Stimulated activated CD4-positive, alpha-beta T cell treated with anti-CD3 and anti-CD28 coated beads, TNF-alpha, amount 100 ng/mL, for 4 hours (primary cell): ENCODE measurements around the gene KRTAP13-2.

Experiments
- DNase-seq, 3 experiments: peaks; one replicate each; pipeline ENCODE4 v3.0.0-alpha.2; 2020; ENCODE audit warnings: low read depth in 3 of 3

The KRTAP13-2 gene, protein sequence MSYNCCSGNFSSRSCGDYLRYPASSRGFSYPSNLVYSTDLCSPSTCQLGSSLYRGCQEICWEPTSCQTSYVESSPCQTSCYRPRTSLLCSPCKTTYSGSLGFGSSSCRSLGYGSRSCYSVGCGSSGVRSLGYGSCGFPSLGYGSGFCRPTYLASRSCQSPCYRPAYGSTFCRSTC

DNA sequence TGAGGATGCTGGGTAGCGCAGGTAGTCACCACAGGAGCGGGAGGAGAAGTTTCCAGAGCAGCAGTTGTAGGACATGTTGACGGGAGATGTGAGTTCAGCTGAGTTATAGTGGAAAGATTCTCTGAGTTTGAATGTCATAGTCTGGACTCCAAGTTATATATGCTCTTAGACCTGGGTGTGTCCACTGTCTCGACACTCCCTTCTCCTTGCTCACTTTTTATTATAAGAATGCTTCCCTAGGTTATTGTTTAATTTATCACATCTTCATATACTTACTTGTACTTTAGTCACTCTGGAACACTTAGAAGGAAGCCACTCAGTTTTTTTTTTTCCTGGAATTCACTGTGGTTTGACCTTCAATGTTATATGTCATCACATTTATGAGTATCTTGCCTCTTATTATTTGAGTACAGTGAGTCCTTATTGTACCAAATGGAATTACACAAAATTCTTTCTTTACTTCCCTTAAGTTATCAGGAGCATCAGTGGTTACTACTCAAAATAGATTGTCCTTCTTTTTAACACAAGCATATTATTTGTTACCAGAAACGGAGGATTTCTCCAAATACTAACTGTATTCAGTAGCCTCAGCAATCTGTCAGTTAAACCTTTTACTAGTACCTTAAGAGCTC, at the start of gene KRTAP13-2:
KRTAP13-2 (minus strand) TSS at position 133 of the 632 bp plus-strand sequence; CDS start at position 75, 58 bp downstream.
- no peak for DNase-seq

GRCh38 chr21:30415993-30416392, 43.9 kb upstream of the KRTAP13-2 start:
- no peak for DNase-seq

- DNase-seq: no peak
These were observed 36.9 kb upstream of the KRTAP13-2 start for GRCh38 chr21:30408782-30409494.

DNA sequence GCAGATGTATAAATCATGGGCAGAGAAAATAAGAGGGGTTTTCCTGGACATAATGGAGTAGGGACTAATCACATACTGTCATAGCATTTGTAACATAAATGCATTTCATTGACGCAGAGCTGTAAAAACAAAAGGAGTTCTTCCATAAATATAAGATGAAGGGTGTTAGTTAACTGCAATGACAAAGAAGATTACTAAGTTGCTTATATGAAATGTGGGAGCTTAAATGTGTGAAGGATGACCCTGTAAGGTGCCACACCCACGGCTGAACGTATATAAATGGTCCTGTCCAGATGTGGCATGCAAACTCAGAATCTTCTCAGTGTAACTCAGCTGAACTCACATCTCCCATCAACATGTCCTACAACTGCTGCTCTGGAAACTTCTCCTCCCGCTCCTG, 23.7 kb upstream of the KRTAP13-2 start, which contains the start of gene KRTAP13-1:
KRTAP13-1 (plus strand) TSS at position 301 of the 400 bp plus-strand sequence; CDS start at position 357, 56 bp downstream.
- DNase-seq: no peak

DNA sequence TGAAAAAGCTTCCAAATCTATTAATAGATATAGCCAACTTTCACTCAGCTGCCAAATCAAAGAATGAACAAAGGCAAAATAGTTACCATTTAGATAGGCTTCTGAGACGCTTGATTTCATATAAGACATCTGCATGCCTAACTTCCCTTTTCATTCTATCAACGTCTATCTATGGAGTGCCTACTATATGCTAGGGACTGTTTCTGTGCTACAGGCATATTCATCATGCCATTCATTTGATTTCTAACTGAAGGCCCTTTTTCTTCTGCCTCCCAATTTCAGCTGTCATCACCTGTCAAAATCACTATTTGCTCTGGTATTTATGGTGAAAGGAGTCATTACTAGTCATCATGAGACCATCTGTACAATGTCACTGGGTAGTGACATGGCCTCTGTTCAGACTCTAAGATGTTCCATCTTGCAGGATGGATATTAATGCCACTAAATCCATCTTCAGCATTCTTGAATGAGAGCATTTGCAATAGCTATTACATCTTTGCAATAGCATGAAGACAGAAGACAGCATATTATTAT, 19.5 kb upstream of the KRTAP13-2 start:
- DNase-seq: no peak

DNA sequence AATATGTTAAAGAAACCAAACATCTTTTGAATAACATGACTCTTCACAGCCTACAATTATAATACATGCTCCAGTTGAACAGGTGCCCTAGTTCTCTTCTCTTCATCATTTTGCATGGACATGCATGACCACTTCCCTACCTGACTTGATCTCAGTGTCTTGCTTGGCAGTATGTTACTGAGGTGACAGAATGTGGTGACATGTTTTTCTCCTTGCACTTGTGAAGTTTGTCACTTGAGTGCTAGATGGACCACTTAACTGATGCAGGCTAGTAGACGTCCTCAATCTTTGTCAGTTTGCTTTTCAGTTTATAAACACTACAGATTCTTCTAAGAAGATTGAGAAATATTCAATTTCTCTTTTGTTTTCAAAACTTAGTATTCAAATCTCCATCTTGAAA, 10.1 kb upstream of the KRTAP13-2 start:
- no peak for DNase-seq

GRCh38 chr21:30355906-30356305, 16.2 kb downstream of the KRTAP13-2 start:
- DNase-seq: no peak

GRCh38 chr21:30354308-30355005, 17.6 kb downstream of the KRTAP13-2 start:
- DNase-seq: no peak

DNA sequence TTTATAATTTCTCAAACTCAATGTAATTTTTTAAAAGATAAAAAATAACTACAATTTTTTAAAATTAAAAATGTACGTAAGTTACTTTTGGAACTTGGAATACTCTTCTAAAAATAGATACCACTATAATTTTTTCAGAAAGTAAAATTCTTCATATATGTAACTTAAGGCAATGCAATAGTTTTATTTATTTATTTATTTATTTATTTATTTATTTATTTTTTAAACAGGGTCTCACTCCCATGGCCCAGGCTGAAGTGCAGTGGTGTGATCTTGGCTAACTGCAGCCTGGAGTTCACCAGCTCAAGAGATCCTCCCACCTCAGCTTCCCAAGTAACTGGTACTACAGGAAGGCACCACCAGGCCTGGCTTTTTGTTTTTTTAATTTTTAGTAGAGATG, 20.5 kb downstream of the KRTAP13-2 start:
- no peak for DNase-seq

DNA sequence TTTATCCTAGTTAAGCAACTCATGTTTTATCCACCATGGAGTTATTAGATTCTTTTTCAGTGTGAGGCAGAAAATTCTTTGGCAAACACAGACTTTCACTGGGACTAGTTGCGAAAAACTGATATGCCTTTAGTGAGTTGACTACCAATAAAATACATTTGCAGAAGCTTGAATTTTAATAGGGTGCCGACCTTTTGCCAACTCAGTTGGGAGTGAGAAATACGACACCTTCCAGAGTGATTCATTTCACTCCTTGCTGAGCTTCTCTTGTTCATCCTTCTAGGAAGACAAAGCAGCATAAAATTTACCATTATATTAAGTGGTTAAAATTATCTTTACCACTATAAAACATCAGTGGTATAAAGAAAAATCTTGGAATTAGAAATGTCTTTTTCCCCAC, 22.5 kb downstream of the KRTAP13-2 start:
- no peak for DNase-seq

DNA sequence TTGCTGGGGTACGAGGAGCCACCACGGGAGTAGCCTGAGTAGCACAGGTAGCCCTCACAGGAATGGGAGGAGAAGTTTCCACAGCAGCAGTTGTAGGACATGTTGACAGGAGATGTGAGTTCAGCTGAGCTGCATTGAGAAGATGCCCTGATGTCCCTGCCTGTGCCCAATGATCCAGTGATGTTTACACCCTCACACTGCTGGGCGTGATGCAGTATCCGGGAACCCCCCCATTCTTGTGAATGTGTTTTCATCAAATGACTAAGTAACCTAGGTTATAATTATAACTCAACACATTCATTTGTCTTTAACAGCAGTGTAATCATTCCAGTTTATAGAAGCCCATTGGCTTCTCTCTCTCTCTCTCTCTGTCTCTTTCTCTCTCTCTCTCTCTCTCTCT, 23.6 kb downstream of the KRTAP13-2 start, which contains the start of gene KRTAP23-1:
KRTAP23-1 (minus strand) TSS at position 101 of the 400 bp plus-strand sequence; CDS start at position 101, 0 bp downstream.
- no peak for DNase-seq

DNA sequence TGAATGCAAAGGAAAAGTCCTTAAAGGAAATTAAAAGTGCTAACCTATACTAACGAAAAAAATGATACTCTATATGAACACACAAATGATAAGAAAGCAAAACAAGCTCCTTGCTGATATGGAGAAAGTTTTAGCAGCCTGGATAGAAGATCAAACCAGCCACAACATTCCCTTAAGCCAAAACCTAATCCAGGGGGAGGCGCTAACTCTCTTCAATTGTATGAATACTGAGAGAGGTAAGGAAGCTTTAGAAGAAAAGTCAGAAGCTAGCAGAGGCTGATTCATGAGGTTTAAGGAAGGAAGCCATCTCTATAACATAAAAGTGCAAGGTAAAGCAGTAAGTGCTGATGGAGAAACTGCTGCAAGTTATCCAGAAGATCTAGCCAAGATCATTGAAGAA, 27.1 kb downstream of the KRTAP13-2 start:
- no peak for DNase-seq

- DNase-seq: no peak
These were observed 31.1 kb downstream of the KRTAP13-2 start for GRCh38 chr21:30340714-30341573.

- DNase-seq: no peak
These were observed 33.4 kb downstream of the KRTAP13-2 start for GRCh38 chr21:30338717-30339116.

GRCh38 chr21:30337772-30338171, 34.3 kb downstream of the KRTAP13-2 start:
- no peak for DNase-seq

- DNase-seq: no peak
These were observed 34.8 kb downstream of the KRTAP13-2 start, which contains the start of gene KRTAP27-1 for GRCh38 chr21:30337276-30337744. Gene KRTAP27-1, minus strand, starts transcription at chr21:30337694. Its CDS starts 26 bp downstream, at chr21:30337668.

DNA sequence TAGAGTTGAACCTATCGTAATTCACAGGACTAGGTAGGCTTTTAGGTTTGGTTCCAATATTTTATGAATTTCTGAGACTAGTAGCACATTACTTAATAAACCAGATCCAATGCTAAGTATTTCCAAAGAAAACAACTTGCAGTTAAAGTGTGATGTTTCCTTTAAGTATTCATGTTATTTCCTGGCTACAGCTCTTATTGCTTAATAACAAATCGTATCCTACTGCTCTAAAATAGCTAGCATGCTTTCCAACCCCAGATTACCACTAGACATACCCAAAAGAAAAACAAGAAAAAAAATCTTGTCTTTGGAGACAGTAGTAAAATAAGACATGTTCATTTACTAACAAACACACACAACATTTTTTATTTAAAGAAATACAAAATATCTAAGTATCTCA, 35.5 kb downstream of the KRTAP13-2 start:
- DNase-seq: no peak

DNA sequence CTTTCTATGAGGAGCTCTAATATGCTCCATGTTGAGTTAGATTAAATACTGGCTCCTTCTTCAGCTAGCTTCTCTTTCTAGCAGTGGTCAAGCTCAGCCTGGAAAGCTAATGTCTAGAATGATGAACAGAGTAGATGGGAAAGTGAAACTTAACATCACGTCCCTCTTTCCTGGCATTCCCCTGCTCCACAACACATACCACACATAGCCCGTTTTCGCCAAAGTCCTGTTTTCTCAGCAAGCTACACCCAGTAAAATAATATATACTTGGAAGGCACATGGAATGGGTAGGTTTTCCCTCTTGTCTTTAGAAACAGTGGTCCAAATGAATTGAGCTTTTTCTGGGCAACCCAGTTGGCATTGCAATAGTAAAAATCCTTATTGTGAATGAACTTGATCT, 38.3 kb downstream of the KRTAP13-2 start:
- no peak for DNase-seq

GRCh38 chr21:30332681-30333080, 39.4 kb downstream of the KRTAP13-2 start:
- DNase-seq: no peak

GRCh38 chr21:30329203-30329875, 42.7 kb downstream of the KRTAP13-2 start:
- no peak for DNase-seq
